ENCODE measurements around the gene PNPLA8. TPM values are rescaled to one million over a fixed set of nuclear protein-coding genes. Genes with fewer than 3 reads are reported as not detected.

The PNPLA8 gene
- total RNA-seq, 4 donors from 2014 or later, result 42.9 to 62.1 (median 47.2) TPM

GRCh38 chr7:108537229-108537628, 11.3 kb upstream of the PNPLA8 start:
- no peaks in the 10 kb centered on the region for H3K27me3 ChIP-seq
- H3K9me3 ChIP-seq, result no peaks in the 10 kb centered on the region
- H3K36me3 ChIP-seq, result no peaks in the 10 kb centered on the region
- no peak for TF ChIP-seq POLR2A (IDR thresholded peaks at IDR 0.05)
- TF ChIP-seq, protein P1, sequence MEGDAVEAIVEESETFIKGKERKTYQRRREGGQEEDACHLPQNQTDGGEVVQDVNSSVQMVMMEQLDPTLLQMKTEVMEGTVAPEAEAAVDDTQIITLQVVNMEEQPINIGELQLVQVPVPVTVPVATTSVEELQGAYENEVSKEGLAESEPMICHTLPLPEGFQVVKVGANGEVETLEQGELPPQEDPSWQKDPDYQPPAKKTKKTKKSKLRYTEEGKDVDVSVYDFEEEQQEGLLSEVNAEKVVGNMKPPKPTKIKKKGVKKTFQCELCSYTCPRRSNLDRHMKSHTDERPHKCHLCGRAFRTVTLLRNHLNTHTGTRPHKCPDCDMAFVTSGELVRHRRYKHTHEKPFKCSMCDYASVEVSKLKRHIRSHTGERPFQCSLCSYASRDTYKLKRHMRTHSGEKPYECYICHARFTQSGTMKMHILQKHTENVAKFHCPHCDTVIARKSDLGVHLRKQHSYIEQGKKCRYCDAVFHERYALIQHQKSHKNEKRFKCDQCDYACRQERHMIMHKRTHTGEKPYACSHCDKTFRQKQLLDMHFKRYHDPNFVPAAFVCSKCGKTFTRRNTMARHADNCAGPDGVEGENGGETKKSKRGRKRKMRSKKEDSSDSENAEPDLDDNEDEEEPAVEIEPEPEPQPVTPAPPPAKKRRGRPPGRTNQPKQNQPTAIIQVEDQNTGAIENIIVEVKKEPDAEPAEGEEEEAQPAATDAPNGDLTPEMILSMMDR (IDR thresholded peaks at IDR 0.05), result no peak
- H3K27ac ChIP-seq, result no peak overlapping the region
- no peaks in the 10 kb centered on the region for H3K4me1 ChIP-seq
- no peak for DNase-seq
- 58 to 79% methylated on average over 2 of the region's 2 CpGs for WGBS, 2 donors
- intact Hi-C loops (cut with DNase I), result no loop called here
- no peak overlapping the region for H3K4me3 ChIP-seq (replicated peaks in 1 of 3)

GRCh38 chr7:108535744-108536143, 9.8 kb upstream of the PNPLA8 start:
- no peaks in the 10 kb centered on the region for H3K36me3 ChIP-seq
- H3K27me3 ChIP-seq, result no peaks in the 10 kb centered on the region
- H3K4me1 ChIP-seq, result no peaks in the 10 kb centered on the region
- H3K27ac ChIP-seq, result no peak overlapping the region
- no peak for DNase-seq
- no peaks in the 10 kb centered on the region for H3K9me3 ChIP-seq
- TF ChIP-seq POLR2A (IDR thresholded peaks at IDR 0.05), result no peak
- TF ChIP-seq, protein P1 (IDR thresholded peaks at IDR 0.05), result no peak
- 76 to 89% methylated on average over 1 of the region's 1 CpG for WGBS, 2 donors
- intact Hi-C loops (cut with DNase I), result no loop called here
- no peak overlapping the region for H3K4me3 ChIP-seq (replicated peaks in 1 of 3)

DNA sequence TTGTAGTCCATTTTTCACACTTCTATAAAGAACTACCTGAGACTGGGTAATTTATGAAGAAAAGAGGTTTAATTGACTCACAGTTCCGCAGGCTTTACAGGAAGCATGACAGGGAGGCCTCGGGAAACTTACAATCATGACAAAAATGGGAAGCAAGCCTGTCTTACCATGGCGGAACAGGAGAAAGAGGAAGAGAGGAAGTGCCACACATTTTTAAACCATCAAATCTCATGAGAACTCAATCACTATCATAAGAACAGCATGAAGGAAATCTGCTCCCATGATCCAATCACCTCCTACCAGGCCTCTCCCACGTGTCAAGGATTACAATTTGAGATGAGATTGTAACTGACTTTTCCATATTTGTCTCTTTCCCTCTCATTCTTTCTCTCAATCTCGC, 9.3 kb upstream of the PNPLA8 start:
- no peak for DNase-seq
- Histone ChIP-seq H3K27ac (no peak overlapping the region), H3K4me3 (replicated peaks in 1 of 3) (no peak overlapping the region), H3K9me3 (no peaks in the 10 kb centered on the region), H3K27me3 (no peaks in the 10 kb centered on the region), H3K36me3 (no peaks in the 10 kb centered on the region), H3K4me1 (no peaks in the 10 kb centered on the region)
- intact Hi-C loops (cut with DNase I), result no loop called here
- 84 to 87% methylated on average over 5 of the region's 5 CpGs for WGBS, 2 donors
- no peak for TF ChIP-seq POLR2A (IDR thresholded peaks at IDR 0.05)
- TF ChIP-seq, protein P1 (IDR thresholded peaks at IDR 0.05), result no peak

DNA sequence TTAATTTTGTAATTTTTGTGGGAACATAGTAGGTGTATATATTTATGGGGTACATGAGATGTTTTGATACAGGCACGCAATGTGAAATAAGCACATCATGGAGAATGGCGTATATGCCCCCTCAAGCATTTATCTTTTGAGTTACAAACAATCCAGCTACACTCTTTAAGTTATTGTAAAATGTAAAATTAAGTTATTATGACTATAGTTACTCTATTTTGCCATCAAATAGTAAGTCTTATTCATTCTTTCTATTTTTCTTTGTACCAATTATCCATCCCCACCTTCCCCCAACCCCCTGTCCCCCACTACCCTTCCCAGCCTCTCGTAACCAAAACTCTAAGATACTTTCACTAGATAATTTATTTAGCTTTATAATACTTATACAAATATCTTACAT, 7.8 kb upstream of the PNPLA8 start:
- H3K4me3 ChIP-seq (replicated peaks in 1 of 3), result no peak overlapping the region
- H3K36me3 ChIP-seq, result no peaks in the 10 kb centered on the region
- no peaks in the 10 kb centered on the region for H3K4me1 ChIP-seq
- H3K27ac ChIP-seq, result no peak overlapping the region
- TF ChIP-seq POLR2A (IDR thresholded peaks at IDR 0.05), result no peak
- TF ChIP-seq, protein P1 (IDR thresholded peaks at IDR 0.05), result no peak
- no peaks in the 10 kb centered on the region for H3K9me3 ChIP-seq
- intact Hi-C loops (cut with DNase I), result no loop called here
- no peaks in the 10 kb centered on the region for H3K27me3 ChIP-seq
- WGBS, 2 donors, result 94 to 97% methylated on average over 3 of the region's 3 CpGs
- DNase-seq, result no peak

DNA sequence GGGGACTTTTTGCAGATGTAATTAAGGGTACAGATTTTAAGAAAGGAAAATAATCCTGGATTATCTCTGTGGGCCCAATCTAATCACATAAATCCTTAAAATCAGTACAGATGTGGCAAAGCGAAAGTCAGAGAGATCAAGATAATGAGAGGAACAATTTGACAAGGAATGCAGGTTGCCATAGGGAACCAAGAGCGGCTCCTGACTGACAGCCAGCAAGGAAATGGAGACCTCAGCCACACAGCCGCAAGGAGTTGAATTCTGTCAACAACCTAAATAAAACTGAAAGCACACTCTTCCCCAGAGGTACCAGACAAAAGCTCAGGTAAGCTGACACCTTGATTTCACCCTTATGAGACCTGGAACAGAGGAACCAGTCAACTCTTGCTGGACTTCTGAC, 3.4 kb upstream of the PNPLA8 start:
- no peaks in the 10 kb centered on the region for H3K27me3 ChIP-seq
- H3K27ac ChIP-seq, result no peak overlapping the region
- no peak for TF ChIP-seq POLR2A (IDR thresholded peaks at IDR 0.05)
- TF ChIP-seq, protein P1 (IDR thresholded peaks at IDR 0.05), result no peak
- H3K36me3 ChIP-seq, result no peaks in the 10 kb centered on the region
- WGBS, 2 donors, result 59 to 73% methylated on average over 3 of the region's 3 CpGs
- no peak for DNase-seq
- peaks cover 7 to 10% of the 10 kb centered on the region in 2 donors for H3K4me1 ChIP-seq
- H3K9me3 ChIP-seq, result no peaks in the 10 kb centered on the region
- intact Hi-C loops (cut with DNase I), result loop anchor here (5.0 kb wide), 1 partner anchor 38 kb away; the partner anchor contains the start of genes DNAJB9 and THAP5
- H3K4me3 ChIP-seq (replicated peaks in 1 of 3), result no peak overlapping the region
